ENCODE measurements around the gene LZTS2.
"Not testable (repeated sequence)": the region's sequence is repeated elsewhere in the genome, so short reads cannot be mapped to it uniquely, and the experiment has no call there.

The LZTS2 gene

GRCh38 chr10:101029520-101030295 lies 30.1 kb downstream of the LZTS2 start:
- H3K27ac ChIP-seq: no peak overlapping the region; the same call in 1 of the 2 replicates
- TF ChIP-seq, protein P1, sequence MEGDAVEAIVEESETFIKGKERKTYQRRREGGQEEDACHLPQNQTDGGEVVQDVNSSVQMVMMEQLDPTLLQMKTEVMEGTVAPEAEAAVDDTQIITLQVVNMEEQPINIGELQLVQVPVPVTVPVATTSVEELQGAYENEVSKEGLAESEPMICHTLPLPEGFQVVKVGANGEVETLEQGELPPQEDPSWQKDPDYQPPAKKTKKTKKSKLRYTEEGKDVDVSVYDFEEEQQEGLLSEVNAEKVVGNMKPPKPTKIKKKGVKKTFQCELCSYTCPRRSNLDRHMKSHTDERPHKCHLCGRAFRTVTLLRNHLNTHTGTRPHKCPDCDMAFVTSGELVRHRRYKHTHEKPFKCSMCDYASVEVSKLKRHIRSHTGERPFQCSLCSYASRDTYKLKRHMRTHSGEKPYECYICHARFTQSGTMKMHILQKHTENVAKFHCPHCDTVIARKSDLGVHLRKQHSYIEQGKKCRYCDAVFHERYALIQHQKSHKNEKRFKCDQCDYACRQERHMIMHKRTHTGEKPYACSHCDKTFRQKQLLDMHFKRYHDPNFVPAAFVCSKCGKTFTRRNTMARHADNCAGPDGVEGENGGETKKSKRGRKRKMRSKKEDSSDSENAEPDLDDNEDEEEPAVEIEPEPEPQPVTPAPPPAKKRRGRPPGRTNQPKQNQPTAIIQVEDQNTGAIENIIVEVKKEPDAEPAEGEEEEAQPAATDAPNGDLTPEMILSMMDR (conservative IDR thresholded peaks at IDR 0.05): 0 out of 2 replicates have a peak, but pooled peaks have one; percentile 7

DNA sequence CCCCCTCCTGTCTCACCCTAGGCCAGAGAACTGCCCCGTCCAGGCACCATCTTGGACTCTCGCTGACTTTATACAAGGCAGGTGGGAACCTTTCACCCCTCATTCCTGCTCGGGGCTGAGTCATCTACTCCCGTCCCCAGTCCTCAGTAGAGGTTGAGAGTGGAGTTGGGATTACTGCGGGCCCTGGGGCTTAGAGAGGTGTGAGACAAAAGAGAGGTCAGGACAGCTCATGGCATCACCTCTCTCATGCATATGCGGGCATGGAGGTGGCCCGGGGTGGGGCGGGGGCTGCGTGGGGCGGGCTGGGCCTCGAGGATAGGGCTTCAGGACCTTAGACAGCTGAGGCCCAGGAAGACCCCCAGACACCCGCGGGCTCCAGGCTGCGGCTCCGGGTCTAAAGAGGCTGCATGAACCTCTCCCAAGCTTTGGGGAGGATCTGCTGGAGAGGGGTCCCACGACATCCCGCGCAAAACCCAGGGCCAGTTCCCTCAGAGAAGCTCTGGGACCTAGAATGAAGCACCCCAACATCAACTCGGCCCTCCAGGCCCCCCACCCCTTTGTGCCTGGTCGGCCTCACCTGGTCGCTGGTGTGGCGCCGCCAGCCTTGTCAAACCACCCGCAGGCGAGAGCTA lies 31.0 kb downstream of the LZTS2 start:
- H3K27ac ChIP-seq: peak overlapping the region; percentile 58; the same call in 1 of the 2 replicates
- TF ChIP-seq, protein P1 (conservative IDR thresholded peaks at IDR 0.05): no peak

GRCh38 chr10:101031128-101031795 lies 31.7 kb downstream of the LZTS2 start, which contains the start of the genes PDZD7 and SFXN3:
Gene PDZD7, minus strand, starts transcription at chr10:101031129. Its CDS starts 910 bp downstream, at chr10:101030219.
Gene SFXN3, plus strand, starts transcription at chr10:101031234. Its CDS starts 3,461 bp downstream, at chr10:101034695.
- TF ChIP-seq, protein P1 (conservative IDR thresholded peaks at IDR 0.05): no peak
- H3K27ac ChIP-seq: peak within 1 kb of the TSS; percentile 58; the same call in 1 of the 2 replicates

DNA sequence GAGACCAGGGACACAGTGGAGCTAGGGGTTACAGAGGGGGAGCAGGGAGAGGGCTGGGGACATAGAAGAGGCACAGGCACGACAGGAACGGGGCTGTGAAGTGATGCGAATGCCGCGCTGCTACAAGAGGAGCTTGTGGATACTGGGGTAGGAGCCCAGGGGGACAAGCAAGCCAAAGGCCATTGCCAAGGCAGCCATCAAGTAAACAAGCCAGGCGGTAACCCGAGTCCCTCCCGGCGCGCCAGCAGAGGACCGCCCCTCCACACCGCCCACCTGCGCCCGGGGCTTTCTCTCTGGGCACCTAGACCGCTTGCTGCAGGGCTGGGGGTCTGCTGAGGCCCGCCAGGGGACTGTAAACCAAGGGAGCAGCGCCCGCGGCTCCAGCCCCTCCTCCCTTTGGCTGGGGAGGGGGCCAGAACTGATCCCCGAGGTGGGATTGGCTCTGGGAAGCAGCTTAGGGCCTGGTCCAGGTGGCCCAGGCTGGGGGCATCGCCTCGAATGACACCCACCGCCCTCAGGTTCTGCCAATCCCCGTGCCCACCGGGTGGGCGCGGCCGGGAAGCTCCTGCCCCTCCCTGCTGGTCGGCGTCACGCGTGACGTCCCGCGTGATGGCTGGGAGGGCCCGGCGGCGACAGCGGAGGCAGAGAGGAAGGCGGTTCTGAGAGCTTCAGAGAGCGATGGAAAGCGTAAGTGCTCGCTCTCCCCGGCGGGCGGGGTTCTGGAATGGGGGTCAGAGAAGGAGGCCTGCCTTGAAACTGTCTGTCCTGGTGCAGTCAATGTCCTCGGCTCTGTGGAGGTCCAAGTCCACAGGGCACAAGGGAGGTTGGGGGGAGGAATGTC lies 32.4 kb downstream of the LZTS2 start:
- TF ChIP-seq, protein P1 (conservative IDR thresholded peaks at IDR 0.05): no peak
- peak overlapping the region; percentile 58; the same call in 1 of the 2 replicates for H3K27ac ChIP-seq

DNA sequence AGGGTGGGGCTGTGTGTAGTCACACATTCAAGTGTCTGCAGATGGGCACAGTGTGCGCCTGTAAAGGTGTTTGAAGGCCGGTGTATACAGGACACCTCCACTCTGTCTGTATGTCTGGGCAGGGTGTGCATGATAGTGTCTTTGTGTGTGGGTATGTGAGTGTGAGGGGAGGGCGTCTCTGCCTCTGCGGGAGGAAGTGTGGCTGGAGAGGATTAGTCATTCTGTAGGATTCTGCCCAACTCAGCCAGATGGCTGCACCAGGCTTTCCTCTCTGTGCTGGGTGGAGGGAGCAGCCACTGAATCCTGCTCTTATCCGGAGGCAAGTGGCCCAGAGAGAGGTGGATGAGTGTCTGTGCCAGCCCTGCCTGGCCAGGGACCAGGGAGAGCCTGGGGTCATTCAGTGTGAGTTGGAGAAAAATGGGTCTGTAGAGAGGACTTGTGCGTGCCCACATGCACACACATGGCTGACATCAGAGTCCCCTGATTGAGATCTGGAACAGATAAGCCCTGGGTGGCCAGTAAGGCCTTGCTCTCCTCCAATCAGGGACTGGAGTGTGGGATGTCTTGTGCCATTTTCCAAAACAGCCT lies 33.1 kb downstream of the LZTS2 start:
- peak overlapping the region; percentile 9; the same call in 1 of the 2 replicates for H3K27ac ChIP-seq
- TF ChIP-seq, protein P1 (conservative IDR thresholded peaks at IDR 0.05): no peak

- TF ChIP-seq, protein P1 (conservative IDR thresholded peaks at IDR 0.05): no peak
- H3K27ac ChIP-seq: no peak overlapping the region; the same call in 1 of the 2 replicates
Measured at GRCh38 chr10:101033276-101033675, 33.7 kb downstream of the LZTS2 start.

- not testable (repeated sequence) for H3K27ac ChIP-seq
Measured at GRCh38 chr10:101034404-101034803, 34.8 kb downstream of the LZTS2 start.
